ENCODE measurements around the gene ZNF777. TPM values are rescaled to one million over a fixed set of nuclear protein-coding genes. Genes with fewer than 3 reads are reported as not detected.
A peak's percentile ranks its signal among the peaks of the same experiment; 100 is the strongest.

Gene ZNF777
- total and polyA plus RNA-seq, 2 experiments from 2014 or later, result 2.8 to 7.9 TPM

DNA sequence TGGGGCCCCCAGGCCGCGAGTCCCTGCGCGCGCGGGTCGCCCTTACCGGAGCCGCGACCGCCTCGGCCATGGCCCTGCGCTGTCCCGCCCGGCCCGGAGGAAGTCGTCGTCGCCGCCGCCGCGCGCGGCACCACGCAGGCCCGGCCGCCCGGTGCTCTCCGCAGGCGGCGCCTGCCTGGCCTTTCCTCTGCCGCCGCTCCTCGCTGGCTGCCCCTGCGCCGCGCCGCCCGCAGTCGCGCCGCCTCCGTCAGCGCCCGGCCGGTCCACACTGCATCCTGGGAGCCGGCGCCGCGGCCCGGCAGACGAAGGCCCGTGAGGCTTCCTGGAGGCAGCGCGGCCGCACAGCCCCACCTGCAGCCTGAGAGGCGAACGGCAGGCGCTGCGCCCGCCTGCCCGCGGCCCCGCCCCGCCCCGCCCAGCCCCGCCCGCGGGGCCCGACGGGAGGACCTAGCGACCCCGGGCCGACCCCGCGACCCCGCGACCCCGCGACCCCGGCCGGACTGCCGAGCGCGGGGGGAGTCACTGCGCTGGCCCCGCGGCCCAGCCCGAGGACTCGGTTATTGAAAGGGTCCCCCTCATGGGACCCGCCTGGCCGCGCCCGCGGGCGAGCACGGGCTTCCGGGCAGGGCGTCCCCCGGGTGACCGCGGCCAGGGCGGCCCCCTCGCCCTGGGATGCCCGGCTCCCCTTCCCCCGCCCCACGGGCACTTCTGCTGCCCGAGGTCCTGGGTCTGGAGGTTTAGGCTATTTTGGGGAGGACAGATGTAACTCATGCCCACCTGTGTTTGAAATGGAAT is 36.8 kb upstream of the ZNF777 start, which contains the start of gene ZNF746:
Gene ZNF746 (minus strand): TSS at position 343 of the 795 bp plus-strand sequence. CDS start 273 bp downstream, at position 70.
- H3K79me2 ChIP-seq (replicated peaks; ENCODE audit: insufficient read depth), result peaks cover 16% of the 10 kb centered on the region
- peak; percentile 92 for DNase-seq (ENCODE audit: low spot score)
- Mint-ChIP-seq H3K27ac (no peak within 1 kb of the TSS), H3K9me3 (no peaks in the 10 kb centered on the region), H3K4me3 (peak within 1 kb of the TSS; percentile 95), H3K36me3 (ENCODE audit: low read depth) (peaks cover 18% of the 10 kb centered on the region), H3K4me1 (peaks cover 13% of the 10 kb centered on the region), H3K27me3 (ENCODE audit: insufficient read depth, low read depth, poor library complexity) (peaks cover 21% of the 10 kb centered on the region)
- H2AFZ ChIP-seq, result peak within 1 kb of the TSS; percentile 99
- H3F3A ChIP-seq (replicated peaks; ENCODE audit: low read depth), result no peaks in the 10 kb centered on the region
- peaks cover 24% of the 10 kb centered on the region for H3K27me3 ChIP-seq (ENCODE audit: insufficient read depth)
- TF ChIP-seq STAT1 (IDR thresholded peaks at IDR 0.05; ENCODE audit: unreplicated experiment), result no peak
- no peak for TF ChIP-seq NANOG (IDR thresholded peaks at IDR 0.05; ENCODE audit: borderline replicate concordance)
- peak; percentile 75 for TF ChIP-seq CREB1 (CRISPR knock-in tag; IDR thresholded peaks at IDR 0.05; ENCODE audit: low read depth)
- no peak for TF ChIP-seq EZH2phosphoT487 (IDR thresholded peaks at IDR 0.05; ENCODE audit: unreplicated experiment)
- no peak for TF ChIP-seq EZH2 (IDR thresholded peaks at IDR 0.05; ENCODE audit: low read depth, unreplicated experiment)
- TF ChIP-seq, protein P1, sequence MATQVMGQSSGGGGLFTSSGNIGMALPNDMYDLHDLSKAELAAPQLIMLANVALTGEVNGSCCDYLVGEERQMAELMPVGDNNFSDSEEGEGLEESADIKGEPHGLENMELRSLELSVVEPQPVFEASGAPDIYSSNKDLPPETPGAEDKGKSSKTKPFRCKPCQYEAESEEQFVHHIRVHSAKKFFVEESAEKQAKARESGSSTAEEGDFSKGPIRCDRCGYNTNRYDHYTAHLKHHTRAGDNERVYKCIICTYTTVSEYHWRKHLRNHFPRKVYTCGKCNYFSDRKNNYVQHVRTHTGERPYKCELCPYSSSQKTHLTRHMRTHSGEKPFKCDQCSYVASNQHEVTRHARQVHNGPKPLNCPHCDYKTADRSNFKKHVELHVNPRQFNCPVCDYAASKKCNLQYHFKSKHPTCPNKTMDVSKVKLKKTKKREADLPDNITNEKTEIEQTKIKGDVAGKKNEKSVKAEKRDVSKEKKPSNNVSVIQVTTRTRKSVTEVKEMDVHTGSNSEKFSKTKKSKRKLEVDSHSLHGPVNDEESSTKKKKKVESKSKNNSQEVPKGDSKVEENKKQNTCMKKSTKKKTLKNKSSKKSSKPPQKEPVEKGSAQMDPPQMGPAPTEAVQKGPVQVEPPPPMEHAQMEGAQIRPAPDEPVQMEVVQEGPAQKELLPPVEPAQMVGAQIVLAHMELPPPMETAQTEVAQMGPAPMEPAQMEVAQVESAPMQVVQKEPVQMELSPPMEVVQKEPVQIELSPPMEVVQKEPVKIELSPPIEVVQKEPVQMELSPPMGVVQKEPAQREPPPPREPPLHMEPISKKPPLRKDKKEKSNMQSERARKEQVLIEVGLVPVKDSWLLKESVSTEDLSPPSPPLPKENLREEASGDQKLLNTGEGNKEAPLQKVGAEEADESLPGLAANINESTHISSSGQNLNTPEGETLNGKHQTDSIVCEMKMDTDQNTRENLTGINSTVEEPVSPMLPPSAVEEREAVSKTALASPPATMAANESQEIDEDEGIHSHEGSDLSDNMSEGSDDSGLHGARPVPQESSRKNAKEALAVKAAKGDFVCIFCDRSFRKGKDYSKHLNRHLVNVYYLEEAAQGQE (IDR thresholded peaks at IDR 0.05; ENCODE audit: unreplicated experiment), result no peak
- TF ChIP-seq POLR2AphosphoS5 (IDR thresholded peaks at IDR 0.05; ENCODE audit: low read depth), result peak; percentile 46
- TF ChIP-seq, protein P2, sequence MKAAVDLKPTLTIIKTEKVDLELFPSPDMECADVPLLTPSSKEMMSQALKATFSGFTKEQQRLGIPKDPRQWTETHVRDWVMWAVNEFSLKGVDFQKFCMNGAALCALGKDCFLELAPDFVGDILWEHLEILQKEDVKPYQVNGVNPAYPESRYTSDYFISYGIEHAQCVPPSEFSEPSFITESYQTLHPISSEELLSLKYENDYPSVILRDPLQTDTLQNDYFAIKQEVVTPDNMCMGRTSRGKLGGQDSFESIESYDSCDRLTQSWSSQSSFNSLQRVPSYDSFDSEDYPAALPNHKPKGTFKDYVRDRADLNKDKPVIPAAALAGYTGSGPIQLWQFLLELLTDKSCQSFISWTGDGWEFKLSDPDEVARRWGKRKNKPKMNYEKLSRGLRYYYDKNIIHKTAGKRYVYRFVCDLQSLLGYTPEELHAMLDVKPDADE (IDR thresholded peaks at IDR 0.05), result no peak
- TF ChIP-seq, protein P3, sequence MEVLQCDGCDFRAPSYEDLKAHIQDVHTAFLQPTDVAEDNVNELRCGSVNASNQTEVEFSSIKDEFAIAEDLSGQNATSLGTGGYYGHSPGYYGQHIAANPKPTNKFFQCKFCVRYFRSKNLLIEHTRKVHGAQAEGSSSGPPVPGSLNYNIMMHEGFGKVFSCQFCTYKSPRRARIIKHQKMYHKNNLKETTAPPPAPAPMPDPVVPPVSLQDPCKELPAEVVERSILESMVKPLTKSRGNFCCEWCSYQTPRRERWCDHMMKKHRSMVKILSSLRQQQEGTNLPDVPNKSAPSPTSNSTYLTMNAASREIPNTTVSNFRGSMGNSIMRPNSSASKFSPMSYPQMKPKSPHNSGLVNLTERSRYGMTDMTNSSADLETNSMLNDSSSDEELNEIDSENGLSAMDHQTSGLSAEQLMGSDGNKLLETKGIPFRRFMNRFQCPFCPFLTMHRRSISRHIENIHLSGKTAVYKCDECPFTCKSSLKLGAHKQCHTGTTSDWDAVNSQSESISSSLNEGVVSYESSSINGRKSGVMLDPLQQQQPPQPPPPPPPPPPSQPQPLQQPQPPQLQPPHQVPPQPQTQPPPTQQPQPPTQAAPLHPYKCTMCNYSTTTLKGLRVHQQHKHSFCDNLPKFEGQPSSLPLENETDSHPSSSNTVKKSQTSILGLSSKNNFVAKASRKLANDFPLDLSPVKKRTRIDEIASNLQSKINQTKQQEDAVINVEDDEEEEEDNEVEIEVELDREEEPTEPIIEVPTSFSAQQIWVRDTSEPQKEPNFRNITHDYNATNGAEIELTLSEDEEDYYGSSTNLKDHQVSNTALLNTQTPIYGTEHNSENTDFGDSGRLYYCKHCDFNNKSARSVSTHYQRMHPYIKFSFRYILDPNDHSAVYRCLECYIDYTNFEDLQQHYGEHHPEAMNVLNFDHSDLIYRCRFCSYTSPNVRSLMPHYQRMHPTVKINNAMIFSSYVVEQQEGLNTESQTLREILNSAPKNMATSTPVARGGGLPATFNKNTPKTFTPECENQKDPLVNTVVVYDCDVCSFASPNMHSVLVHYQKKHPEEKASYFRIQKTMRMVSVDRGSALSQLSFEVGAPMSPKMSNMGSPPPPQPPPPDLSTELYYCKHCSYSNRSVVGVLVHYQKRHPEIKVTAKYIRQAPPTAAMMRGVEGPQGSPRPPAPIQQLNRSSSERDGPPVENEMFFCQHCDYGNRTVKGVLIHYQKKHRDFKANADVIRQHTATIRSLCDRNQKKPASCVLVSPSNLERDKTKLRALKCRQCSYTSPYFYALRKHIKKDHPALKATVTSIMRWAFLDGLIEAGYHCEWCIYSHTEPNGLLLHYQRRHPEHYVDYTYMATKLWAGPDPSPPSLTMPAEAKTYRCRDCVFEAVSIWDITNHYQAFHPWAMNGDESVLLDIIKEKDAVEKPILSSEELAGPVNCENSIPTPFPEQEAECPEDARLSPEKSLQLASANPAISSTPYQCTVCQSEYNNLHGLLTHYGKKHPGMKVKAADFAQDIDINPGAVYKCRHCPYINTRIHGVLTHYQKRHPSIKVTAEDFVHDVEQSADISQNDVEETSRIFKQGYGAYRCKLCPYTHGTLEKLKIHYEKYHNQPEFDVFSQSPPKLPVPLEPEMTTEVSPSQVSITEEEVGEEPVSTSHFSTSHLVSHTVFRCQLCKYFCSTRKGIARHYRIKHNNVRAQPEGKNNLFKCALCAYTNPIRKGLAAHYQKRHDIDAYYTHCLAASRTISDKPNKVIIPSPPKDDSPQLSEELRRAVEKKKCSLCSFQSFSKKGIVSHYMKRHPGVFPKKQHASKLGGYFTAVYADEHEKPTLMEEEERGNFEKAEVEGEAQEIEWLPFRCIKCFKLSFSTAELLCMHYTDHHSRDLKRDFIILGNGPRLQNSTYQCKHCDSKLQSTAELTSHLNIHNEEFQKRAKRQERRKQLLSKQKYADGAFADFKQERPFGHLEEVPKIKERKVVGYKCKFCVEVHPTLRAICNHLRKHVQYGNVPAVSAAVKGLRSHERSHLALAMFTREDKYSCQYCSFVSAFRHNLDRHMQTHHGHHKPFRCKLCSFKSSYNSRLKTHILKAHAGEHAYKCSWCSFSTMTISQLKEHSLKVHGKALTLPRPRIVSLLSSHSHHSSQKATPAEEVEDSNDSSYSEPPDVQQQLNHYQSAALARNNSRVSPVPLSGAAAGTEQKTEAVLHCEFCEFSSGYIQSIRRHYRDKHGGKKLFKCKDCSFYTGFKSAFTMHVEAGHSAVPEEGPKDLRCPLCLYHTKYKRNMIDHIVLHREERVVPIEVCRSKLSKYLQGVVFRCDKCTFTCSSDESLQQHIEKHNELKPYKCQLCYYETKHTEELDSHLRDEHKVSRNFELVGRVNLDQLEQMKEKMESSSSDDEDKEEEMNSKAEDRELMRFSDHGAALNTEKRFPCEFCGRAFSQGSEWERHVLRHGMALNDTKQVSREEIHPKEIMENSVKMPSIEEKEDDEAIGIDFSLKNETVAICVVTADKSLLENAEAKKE (CRISPR knock-in tag; IDR thresholded peaks at IDR 0.05), result no peak
- TF ChIP-seq, protein P4, sequence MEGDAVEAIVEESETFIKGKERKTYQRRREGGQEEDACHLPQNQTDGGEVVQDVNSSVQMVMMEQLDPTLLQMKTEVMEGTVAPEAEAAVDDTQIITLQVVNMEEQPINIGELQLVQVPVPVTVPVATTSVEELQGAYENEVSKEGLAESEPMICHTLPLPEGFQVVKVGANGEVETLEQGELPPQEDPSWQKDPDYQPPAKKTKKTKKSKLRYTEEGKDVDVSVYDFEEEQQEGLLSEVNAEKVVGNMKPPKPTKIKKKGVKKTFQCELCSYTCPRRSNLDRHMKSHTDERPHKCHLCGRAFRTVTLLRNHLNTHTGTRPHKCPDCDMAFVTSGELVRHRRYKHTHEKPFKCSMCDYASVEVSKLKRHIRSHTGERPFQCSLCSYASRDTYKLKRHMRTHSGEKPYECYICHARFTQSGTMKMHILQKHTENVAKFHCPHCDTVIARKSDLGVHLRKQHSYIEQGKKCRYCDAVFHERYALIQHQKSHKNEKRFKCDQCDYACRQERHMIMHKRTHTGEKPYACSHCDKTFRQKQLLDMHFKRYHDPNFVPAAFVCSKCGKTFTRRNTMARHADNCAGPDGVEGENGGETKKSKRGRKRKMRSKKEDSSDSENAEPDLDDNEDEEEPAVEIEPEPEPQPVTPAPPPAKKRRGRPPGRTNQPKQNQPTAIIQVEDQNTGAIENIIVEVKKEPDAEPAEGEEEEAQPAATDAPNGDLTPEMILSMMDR (conservative IDR thresholded peaks at IDR 0.05; ENCODE audit: low read depth in 2 of 2), result peak in 1 of 2 experiments; percentile 73; a peak in 2 of 4 replicates
- no peak for TF ChIP-seq ZNF114 (CRISPR knock-in tag; IDR thresholded peaks at IDR 0.05)
- TF ChIP-seq ZNF331 (CRISPR knock-in tag; IDR thresholded peaks at IDR 0.05; ENCODE audit: low read depth), result no peak
- no peak for TF ChIP-seq JUNB (IDR thresholded peaks at IDR 0.05; ENCODE audit: unreplicated experiment)
- H3K9me2 ChIP-seq (ENCODE audit: insufficient read depth), result no peaks in the 10 kb centered on the region
- no peak within 1 kb of the TSS for H3K27ac ChIP-seq (ENCODE audit: low read depth)
- peaks cover 7% of the 10 kb centered on the region; the same call in 1 of the 2 replicates for H4K20me1 ChIP-seq (replicated peaks; ENCODE audit: insufficient read depth)
- H3K36me3 ChIP-seq (ENCODE audit: insufficient read depth), result 0 out of 2 replicates have a peak, but pooled peaks cover 4% of the 10 kb centered on the region
- H3K4me3 ChIP-seq, result peak within 1 kb of the TSS; percentile 83
- peak within 1 kb of the TSS; percentile 94 for H3K4me2 ChIP-seq
- no peaks in the 10 kb centered on the region for H3K4me1 ChIP-seq (ENCODE audit: insufficient read depth)
- ATAC-seq, result peak; percentile 93

All from GM23338 (cell line).